22Rv1 (cell line): ENCODE measurements around the gene TFAP2A.

ENCODE experiments used
- CTCF ChIP-seq: fragments of 450-650 bp; IDR thresholded peaks from 2 replicates; pipeline ENCODE4 v1.5.1; 2017; ENCODE audit warnings: mild to moderate bottlenecking
- ZFX ChIP-seq: fragments of 450-650 bp; IDR thresholded peaks from 2 replicates; pipeline ENCODE4 v1.6.1; 2017; ENCODE audit warnings: antibody characterized with exemption, borderline replicate concordance

DNA sequence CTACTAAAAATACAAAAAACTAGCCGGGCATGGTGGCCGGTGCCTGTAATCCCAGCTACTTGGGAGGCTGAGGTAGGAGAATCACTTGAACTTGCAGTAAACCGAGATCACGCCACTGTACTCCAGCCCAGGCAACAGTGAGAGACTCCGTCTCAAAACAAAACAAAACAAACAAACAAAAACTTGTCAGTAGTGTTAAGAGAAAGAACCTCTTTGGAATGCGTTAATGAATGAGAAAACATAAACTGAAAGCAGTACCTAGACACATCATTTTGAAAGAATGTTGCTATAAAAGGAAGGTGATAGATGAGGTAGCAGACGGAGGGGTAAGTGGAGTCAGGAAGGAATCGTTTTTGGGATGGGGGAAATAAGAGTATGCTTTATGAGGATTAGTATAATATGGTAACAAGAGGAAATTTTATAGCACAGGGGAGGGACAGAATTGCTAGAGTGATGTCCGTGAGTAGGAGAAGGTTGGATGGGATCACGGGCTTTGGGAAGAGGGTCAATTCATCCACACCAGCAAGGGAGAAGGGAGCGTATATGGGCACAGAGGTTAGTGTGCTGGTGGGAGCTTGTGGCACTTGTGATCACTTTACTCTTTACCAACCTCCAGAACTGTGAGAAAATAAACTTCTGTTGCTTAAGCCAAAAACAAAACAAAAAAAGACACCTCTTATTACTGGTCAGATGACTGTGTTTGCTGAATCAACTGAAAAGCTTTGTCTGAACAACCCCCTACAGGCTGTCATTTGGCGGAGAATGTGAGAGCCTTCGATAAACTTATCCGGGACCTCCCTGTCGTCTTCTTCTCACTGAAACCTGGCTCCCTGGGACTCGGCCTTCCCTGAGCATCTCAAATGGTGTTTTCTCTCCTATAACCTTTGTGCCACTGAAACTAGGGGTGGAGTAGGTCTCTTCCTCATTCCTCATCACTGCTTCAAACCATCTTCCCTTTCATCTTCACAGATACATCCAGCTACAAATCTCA is 48.9 kb upstream of the TFAP2A start:
- TF ChIP-seq CTCF = no peak
- TF ChIP-seq ZFX = no peak
